Esophagus muscularis mucosa (tissue), 3 donors: ENCODE measurements around the gene CASP2.

Source experiments
- CTCF ChIP-seq, 3 experiments: fragments of 200-600 bp in 2 of 3; fragments of 450-650 bp in 1 of 3; sonication (generic) in 2 of 3; IDR thresholded peaks; one replicate each; pipeline ENCODE4 v1.5.1; 2017 to 2019; ENCODE audit warnings: antibody characterized with exemption in 3 of 3, mild to moderate bottlenecking in 2 of 3, moderate library complexity in 1 of 3
- POLR2A ChIP-seq: fragments of 450-650 bp; IDR thresholded peaks from one replicate; pipeline ENCODE4 v1.6.1; 2017; ENCODE audit warnings: antibody characterized with exemption, moderate library complexity, mild to moderate bottlenecking, low read depth
- POLR2AphosphoS5 ChIP-seq, 2 donors: sonication (generic); formaldehyde crosslinking; IDR thresholded peaks; one replicate each; pipeline ENCODE4 v1.6.1; 2017; ENCODE audit warnings: antibody characterized with exemption in 2 of 2

GRCh38 chr7:143334244-143334643 lies 46.1 kb downstream of the CASP2 start:
- no peak for TF ChIP-seq CTCF (IDR thresholded peaks at IDR 0.05)
- no peak for TF ChIP-seq POLR2A
- TF ChIP-seq POLR2AphosphoS5 (IDR thresholded peaks at IDR 0.05), result no peak
